Urothelium cell line (cell line): ENCODE data around the gene CANX.
A peak's percentile ranks its signal among the peaks of the same experiment; 100 is the strongest.
"Not testable (repeated sequence)": the region's sequence is repeated elsewhere in the genome, so short reads cannot be mapped to it uniquely, and the experiment has no call there.

Experiments used
- DNase-seq: peaks from one replicate; pipeline ENCODE4 v3.0.0; 2011; ENCODE audit warnings: low spot score, mixed read lengths
- FAIRE-seq: peaks from 2 replicates; lab custom pipeline; 2011; peaks lifted over from hg19 to GRCh38; lab: Jason Lieb, UNC

CANX gene

DNA sequence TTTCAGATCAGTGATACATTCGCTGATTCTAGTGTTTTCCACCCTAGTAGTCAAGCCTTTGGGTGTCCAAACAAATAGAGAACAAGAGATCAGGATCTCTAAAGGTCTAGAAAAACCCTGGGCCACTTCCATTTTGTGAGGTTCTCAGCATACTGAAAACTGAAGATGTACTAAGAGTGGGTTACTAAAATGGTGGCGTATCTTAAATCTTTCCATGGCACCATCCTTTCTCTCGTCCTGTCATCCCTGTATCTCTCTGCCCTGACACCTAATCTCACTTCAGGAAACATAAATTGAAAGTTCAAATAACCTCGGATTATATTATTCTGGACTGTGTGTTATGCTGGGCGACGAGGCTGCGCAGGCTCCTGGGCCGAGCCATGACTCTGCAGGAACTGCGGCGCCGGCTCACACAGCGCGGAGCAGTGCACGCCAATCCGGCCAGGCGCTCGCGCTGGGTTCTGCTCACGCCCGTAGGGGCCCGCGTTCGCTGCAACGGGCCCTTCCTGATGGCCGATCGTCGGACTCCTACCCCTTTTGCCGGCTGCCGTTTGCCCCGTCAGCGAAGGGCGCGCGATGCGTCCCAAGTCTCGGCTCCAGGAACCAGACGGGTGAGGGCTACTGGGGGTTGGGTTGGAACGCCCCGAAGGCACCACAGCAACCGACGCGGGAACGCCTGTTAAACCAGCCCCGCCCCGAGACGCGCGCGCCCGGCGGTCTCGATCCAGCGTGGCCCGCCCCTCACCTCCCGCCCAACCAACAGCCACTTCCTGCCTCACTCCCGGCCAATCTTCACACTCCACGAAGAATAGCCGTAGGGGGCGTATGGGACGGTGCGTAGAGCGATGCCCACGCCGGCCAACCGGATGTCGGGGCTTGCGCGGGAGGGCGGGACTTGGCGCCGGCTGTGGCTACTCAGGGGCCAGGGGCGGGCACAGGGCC, 503 bp upstream of the CANX start:
- peak; percentile 99 for DNase-seq
- FAIRE-seq = peak; percentile 97

DNA sequence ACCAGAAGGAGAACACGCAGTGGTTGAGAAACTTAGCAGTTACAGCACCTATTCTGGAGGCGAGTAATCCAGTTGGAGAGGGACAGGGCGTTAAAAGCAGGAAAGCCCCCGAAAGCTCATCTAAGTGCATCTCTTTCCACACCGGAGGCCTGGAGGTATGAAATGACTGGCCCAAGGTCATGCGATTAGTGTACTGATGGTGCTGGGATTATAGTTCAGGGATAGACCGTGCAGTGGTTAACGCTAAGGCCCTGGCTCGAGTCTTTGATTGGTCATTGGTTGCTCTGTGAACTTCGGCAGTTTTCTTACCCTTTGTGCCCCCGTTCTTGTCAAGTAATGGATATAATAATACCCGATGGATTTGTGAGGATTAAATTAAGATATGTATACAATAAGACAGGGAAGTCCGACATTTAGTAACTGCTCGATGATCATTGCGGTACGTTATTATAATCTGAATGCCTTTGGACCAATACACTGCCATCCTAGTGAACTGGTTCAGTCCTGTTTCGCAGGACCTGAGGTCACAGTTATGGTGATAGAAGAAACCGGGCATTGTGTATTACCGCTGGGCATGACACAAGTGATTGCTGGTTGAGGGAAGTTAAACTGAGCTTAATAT, 960 bp downstream of the CANX start:
- no peak for FAIRE-seq
- DNase-seq = peak; percentile 29

DNA sequence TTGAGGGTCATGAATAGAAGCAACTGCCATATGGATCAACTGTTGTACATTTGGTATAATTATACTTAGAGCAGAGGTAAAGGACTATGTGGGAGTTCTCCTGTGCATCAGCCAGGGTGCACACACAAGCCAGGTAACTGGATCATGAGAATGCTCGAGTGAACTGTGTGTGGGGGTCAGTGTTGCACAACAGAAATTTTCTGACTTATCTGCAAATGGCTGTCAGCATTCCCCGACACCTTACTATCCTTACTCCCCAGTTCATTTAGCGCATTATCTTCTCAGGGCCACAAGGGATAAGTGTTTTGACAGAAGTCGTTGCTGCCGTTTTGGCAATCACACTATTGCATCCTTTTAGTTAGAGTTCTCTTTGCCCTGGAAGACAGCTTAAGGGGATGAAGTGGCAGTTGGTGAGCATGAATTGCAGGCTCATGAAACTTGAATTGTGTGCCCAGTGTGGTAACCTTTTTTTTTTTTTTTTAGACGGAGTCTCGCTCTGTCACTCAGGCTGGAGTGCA, 1.7 kb downstream of the CANX start:
- FAIRE-seq (no peak), DNase-seq (no peak)

DNA sequence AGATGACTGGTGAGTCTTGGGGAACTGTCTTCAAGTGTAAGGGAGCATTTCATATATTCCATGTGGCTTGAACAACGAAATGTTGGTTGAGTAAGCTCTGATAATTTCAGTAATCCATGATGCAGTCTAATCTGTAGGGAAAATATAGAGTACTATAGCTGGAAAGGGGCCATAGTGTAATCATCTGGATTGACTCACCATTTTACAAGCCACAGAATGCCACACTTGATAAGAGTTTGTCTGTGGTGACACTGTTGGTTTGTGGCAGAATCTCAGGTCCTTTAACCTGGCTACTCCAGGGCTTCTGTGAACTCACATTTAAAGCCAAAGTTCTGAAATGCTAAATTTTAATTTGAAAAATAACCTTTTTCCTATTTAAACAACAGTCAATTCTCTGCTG, 17.5 kb downstream of the CANX start:
- FAIRE-seq (no peak), DNase-seq (no peak)

DNA sequence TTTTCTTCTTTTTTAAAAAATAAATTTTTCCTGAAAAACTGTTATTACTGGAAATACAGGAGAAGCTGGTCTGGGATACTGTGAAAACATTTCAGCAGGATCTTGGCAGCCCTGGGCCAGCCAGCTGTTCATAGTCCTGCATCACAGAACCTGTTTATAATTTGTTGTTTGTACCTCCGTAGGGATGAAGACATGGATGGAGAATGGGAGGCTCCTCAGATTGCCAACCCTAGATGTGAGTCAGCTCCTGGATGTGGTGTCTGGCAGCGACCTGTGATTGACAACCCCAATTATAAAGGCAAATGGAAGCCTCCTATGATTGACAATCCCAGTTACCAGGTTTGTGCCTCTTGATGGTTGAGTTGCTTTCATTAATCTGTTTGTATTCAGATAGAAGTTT, 21.5 kb downstream of the CANX start:
- FAIRE-seq = no peak

DNA sequence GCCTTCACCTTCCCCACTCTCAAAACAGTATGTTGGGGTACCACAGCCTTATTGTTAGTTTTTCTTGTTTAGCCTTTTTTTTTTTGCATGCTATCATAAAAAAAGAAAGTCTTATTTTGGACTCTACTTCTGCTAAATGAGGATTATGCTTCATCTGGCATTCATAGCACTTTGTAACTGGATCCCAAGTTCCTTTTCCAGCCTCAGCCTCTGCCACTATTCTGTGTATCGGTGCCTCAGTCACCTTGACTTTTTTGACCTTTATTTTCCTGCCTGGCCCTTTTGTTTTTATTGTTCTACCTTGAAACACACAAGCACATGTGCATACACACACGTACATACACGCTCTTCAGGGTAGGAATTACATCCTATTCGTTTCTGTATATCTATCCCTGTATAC, 25.4 kb downstream of the CANX start:
- DNase-seq (no peak), FAIRE-seq (no peak)

More for the DNA sequence above, 21.5 kb downstream of the CANX start:
- DNase-seq = no peak

DNA sequence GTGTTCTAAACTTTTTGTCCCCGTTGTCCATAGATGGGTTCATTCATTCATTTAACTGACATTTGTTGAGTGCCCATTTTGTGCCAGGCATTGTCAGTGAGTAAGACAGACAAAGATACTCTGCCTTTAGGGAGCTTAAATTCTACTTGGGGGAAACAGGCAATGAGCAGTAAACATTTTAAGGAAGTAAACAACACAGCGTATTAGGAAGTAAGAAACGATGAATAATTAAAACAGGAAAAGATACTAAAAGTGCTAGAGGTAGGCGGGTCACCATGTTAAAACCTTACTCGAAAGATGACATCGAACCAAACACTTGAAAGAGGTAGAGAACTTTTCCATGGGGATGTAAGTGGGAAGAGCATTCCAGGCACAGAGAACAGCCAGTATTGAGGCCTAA, 28.3 kb downstream of the CANX start:
- FAIRE-seq (no peak), DNase-seq (no peak)

DNA sequence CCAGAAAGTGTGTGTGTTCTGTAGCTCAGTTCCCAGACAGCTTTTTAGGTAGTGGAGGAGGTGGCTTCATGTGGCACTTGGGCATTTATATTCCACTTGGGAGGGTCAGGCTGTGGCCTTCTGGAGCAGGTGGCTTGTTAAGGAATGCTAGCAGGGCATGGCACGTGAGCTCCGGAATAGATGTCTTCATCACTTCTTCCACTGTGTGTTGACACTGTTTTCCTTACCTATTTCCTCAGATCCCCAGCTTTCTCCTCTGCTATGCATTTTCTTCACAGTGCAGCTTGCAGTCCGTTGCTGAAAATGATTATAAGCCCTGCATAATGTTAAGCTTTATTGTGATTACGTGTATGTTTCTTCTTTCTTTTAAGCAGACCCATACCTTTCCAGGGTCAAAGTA, 30.5 kb downstream of the CANX start:
- DNase-seq = no peak
- FAIRE-seq = no peak

DNA sequence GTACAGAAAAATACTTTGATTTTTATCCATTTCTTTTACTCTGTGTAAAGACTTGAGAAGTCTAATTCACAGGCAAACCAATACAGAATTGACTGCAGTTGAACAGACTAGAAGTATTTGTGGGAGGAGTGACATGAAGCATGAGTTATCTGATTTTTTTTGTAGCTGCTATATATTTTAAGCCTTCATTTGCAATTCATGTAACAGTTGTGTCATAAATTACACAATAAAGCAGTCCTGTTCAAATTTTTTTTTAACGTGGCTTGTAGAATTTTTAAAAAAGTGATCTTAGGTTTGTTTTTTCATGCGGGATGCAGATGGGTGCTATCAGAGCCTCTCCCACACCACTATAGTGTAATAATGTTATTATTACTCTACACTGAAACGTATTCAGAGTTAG, 31.0 kb downstream of the CANX start:
- DNase-seq = no peak
- FAIRE-seq = no peak

DNA sequence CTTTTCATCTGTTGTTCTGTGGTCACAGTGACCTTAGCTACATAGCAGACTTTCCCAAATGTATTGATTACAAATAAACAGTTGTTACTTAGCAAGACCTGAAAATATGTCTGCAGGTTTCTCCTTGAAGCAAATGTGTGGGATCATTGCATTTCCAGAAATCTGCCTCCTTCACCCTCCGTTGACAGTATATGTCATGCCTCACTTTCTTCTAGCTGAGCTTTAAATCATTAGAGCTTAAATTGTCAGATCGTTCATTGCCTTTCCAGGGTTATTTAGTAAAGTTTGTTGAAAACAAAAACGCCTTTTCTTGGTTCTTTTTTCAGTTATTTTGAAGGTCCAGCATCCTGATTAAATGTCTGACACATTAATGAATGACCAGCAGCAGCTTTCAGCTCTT, 31.6 kb downstream of the CANX start:
- no peak for DNase-seq
- no peak for FAIRE-seq

DNA sequence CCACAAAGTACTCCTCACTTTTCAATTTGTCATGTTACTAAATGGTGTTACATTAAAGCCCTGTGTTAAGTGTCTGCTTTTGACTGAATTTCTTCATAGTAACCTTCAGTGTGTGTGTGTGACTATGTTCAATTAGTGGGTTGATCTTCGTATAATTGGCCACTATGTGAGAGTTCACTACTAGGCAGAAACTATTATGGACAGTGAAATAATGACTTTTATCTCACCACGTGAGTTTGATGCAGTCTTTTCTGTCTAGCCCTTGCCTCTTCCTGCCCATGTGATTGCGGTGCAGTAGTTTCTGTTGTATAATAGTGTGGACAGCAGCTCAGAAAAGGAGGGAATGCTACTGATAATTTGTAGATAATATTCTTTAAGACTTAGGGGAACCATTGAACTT, 32.1 kb downstream of the CANX start:
- FAIRE-seq (no peak), DNase-seq (no peak)

DNA sequence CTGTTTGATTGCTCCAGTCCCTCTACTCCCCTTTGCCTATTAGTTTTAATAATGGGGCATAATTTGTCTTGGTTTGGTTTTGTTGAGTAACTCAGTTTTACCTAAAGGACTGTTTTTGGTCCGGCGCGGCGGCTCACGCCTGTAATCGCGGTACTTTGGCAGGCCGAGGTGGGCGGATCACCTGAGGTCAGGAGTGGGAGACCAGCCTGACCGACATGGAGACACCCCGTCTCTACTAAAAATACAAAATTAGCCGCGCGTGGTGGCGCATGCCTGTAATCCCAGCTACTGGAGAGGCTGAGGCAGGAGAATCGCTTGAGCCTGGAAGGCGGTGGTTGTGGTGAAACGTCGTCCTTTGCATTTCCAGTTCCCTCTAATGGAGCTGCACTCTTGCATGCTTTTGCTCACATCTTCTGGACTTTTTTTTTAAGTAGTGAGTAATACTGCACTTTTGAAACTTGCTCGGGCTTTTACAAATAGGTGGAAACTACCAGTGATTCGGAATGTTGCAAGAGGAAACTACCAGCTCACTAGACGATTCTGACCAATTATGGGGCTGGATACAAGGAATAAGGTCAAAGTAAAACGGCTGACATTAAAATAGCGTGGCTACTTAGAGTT, 33.1 kb downstream of the CANX start:
- no peak for DNase-seq
- FAIRE-seq = no peak

DNA sequence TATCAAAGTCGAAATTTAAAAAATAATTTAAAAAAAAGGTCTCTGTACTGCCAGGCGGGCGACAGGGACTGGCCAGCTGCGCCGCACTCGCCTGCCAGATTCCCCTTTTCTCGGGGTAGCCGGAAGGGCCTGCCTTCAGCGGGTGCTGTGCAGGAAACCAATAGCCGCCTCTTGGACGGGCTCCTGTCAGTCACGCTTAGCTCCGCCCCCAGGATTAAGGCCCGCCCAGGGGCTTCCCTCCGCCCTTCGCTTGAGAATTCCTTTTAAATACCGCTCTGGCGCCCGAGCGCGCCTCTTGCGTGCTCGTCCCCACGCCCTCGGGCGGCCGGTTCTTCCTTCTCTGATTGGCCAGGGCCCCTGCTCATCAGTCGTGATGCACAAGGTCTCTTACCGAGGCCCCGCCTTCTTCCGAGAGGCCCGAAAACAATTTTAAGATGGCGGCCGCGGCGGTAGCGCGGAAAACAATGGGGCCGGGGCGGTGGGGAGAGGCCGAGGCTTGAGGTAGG, 33.7 kb downstream of the CANX start, which contains the start of gene MAML1:
MAML1 (plus strand) TSS at position 411 of the 506 bp plus-strand sequence. CDS start 291 bp downstream, outside the sequence.
- FAIRE-seq (no peak), DNase-seq (peak; percentile 99)

DNA sequence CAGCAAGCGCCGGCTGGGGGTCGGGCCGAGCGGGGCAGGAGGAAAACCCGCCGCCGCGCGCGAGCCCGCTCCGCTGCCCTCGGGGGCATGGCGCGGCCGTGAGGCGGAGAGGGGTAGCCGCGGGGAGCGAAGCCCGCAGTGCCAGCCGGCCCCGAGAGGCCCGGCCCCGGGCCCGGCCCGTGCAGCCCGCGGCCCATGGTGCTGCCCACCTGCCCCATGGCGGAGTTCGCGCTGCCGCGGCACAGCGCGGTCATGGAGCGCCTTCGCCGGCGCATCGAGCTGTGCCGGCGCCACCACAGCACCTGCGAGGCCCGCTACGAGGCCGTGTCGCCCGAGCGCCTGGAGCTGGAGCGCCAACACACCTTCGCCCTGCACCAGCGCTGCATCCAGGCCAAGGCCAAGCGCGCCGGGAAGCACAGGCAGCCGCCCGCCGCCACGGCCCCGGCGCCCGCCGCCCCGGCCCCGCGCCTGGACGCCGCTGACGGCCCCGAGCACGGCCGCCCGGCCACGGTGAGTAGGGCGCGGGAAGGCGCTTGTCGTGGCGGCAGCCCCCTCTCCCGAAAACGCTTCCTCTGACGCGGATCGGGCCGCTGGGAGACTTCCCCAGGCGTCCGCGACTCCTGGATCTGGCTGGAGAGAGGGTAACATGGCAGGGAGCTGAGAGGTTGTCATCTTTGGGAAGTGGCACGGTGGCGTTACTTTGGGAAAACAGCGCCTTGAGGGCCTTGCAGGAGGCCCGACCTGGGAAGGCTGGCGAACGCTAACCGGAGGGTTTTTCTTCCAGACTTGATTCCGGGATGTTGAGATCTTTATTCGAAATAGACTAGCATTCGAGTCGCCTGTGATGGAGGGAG, 34.4 kb downstream of the CANX start:
- FAIRE-seq (no peak), DNase-seq (peak; percentile 41)

DNA sequence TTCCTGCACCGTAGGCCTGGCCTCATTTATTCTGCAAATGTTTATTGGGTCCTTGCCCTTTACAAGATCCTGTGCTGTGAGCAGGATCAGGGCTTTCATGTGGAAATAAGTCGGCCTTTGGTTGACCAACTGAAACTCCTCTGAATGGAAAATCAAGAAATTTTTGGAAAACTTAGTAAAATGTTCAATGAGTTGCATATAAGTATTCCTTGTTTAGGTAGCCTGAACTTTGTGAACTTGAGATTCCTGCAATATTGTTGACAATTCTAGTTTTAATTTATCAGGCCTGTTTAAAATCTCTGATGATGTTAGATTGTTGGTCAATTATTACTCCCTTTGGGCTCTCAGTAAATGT, 35.0 kb downstream of the CANX start:
- FAIRE-seq (no peak), DNase-seq (no peak)

DNA sequence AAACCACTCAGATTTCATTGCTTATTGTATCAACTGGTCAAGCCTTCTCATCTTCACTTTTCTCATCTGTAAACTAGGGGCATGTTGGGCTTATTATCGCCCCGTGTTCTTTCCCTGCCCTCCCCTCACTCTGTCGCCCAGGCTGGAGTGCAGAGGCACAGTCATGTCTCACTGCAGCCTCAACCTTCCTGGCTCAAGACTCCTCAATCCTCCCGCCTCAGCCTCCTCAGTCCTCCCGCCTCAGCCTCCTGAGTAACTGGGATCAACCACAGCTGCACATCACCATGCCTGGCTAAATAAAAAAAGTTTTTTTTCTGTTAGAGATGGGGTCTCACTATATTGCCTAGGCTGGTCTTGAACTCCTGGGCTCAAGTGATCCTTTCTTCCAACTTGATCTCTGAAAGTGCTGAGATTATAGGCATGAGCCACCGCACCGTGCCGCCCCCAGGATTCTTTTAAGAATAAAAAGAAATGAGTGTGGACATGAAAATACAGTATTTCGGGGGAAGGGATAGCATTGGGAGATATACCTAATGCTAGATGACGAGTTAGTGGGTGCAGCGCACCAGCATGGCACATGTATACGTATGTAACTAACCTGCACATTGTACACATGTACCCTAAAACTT, 35.9 kb downstream of the CANX start:
- no peak for FAIRE-seq
- no peak for DNase-seq

DNA sequence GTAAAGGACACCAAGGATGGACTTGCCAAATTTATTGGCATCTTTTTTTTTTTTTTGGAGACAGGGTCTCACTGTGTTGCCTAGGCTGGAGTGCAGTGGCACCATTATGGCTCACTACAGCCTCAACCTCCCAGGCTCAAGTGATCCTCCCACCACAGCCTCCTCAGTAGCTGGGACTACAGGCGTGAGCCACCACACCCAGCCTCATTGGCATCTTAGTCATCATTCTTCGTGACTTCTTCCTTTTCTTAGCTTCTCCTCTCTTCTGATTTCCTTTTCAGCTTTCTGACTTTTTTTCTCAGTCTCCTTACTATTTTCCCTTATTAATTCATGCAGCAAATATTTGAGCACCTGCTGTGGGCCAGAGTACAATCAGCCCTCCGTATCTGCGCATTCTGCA, 40.0 kb downstream of the CANX start:
- no peak for DNase-seq

DNA sequence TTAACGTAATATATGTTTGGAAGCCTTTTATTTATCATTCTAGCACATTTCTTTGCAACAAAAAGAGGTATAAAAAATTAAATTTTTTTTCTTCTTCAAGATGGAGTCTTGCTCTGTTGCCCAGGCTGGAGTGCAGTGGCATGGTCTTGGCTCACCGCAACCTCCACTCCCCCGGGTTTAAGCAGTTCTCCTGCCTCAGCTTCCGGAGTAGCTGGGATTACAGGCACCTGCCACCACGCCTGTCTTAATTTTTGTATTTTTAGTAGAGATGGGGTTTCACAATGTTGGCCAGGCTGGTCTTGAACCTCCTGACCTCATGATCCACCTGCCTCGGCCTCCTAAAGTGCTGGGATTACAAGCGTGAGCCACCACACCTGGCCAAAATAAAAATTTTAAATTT, 45.3 kb downstream of the CANX start:
- not testable (repeated sequence) for DNase-seq

More for the DNA sequence above, 40.0 kb downstream of the CANX start:
- FAIRE-seq = no peak

DNA sequence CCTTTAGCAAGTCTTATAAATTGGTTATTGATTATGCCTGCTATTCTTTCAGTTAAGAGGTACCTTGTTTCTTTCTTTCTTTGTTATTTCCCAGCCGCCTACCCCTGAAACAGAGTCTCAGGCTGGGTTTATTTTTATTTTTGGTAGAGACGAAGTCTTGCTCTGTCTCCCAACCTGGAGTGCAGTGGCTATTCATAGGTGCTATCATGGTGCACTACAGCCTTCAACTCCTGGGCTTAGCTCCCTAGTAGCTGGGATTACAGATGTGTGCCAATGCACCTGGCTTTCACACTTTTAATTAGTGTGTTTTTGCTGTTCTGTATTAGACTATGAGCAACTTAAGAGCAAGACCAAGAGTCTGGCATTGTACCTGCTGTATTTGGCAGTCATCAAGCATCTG, 48.1 kb downstream of the CANX start:
- DNase-seq (no peak), FAIRE-seq (no peak)

More for the DNA sequence above, 45.3 kb downstream of the CANX start:
- FAIRE-seq = not testable (repeated sequence)

DNA sequence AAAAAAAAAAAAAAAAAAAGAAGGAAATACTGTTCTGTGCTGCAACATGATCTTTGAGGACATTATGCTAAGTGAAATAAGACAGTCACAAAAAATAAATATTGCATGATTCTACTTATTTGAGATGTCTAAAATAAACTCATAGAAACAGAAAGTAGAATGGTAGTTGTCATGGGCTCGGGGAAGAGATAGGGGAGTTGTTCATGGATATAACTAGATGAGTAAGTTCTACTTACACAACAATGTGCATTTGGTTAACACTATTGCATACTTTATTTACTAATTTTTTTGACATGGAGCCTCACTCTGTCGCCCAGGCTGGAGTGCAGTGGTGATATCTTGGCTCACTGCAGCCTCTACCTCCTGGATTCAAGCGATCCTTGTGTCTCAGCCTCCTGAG, 49.0 kb downstream of the CANX start:
- FAIRE-seq = no peak
- no peak for DNase-seq
